OCI-LY7 (cell line): Measurements from ENCODE around the gene GRP.

ENCODE experiments used
- EZH2phosphoT487 ChIP-seq: fragments of 200-600 bp; sonication (generic); IDR thresholded peaks from 2 replicates; pipeline ENCODE4 v1.6.1; 2018; ENCODE audit warnings: low read depth, borderline replicate concordance, mild to moderate bottlenecking, mixed run types, antibody characterized with exemption, low read length, moderate library complexity, mixed read lengths
- TF ChIP-seq, protein P1 (sequence below): fragments of 200-600 bp; sonication (generic); conservative IDR thresholded peaks from 2 replicates; pipeline ENCODE4 v1.5.1; 2014; ENCODE audit warnings: mild to moderate bottlenecking, antibody characterized with exemption, low read length, moderate library complexity, mixed read lengths

DNA sequence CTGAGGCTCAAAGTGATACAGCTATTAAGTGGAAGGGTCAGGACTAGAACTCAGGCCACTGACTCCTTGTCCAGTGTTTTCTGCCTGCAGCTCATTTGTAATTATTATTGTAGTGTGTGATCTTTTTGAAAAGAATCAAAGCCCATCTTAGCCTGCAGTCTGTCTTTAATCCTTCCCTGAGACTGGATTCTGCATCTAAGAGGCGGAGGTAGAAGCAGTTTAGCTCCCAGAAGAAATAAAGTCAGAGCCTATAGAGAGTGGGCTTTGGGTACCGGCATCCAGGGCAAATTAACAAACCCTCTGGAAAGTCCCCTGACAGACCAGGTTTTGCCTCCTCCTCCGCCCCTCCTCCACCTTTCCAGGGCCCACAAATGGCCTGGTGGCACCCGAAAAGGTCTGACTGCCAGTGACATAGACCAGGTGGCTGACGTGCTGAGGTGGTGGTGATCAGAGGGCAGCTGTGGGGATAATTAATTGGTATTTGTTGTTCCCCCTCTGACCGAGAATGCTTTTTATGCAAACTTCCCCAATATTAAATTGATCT is 55.5 kb downstream of the GRP start:
- TF ChIP-seq, protein P1, sequence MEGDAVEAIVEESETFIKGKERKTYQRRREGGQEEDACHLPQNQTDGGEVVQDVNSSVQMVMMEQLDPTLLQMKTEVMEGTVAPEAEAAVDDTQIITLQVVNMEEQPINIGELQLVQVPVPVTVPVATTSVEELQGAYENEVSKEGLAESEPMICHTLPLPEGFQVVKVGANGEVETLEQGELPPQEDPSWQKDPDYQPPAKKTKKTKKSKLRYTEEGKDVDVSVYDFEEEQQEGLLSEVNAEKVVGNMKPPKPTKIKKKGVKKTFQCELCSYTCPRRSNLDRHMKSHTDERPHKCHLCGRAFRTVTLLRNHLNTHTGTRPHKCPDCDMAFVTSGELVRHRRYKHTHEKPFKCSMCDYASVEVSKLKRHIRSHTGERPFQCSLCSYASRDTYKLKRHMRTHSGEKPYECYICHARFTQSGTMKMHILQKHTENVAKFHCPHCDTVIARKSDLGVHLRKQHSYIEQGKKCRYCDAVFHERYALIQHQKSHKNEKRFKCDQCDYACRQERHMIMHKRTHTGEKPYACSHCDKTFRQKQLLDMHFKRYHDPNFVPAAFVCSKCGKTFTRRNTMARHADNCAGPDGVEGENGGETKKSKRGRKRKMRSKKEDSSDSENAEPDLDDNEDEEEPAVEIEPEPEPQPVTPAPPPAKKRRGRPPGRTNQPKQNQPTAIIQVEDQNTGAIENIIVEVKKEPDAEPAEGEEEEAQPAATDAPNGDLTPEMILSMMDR = no peak
- no peak for TF ChIP-seq EZH2phosphoT487
